GM18520 (cell line): ENCODE data around the gene WDFY2.

Source experiments
- ATAC-seq: cut with Tn5 transposase; IDR thresholded peaks from one replicate; pipeline ENCODE4 v1.9.1; 2021; ENCODE audit not compliant: unreplicated experiment

Gene WDFY2

GRCh38 chr13:51599444-51600176, 15.3 kb downstream of the WDFY2 start:
- no peak for ATAC-seq

GRCh38 chr13:51600703-51601102, 16.4 kb downstream of the WDFY2 start:
- no peak for ATAC-seq

- no peak for ATAC-seq
These were observed 17.6 kb downstream of the WDFY2 start for GRCh38 chr13:51601601-51602565.

GRCh38 chr13:51603716-51604115, 19.5 kb downstream of the WDFY2 start:
- ATAC-seq: no peak

GRCh38 chr13:51605698-51606097, 21.4 kb downstream of the WDFY2 start:
- ATAC-seq: no peak

GRCh38 chr13:51607165-51607564, 22.9 kb downstream of the WDFY2 start:
- no peak for ATAC-seq

GRCh38 chr13:51608857-51609406, 24.7 kb downstream of the WDFY2 start:
- no peak for ATAC-seq

- no peak for ATAC-seq
These were observed 28.6 kb downstream of the WDFY2 start for GRCh38 chr13:51612867-51613266.

- no peak for ATAC-seq
These were observed 29.3 kb downstream of the WDFY2 start for GRCh38 chr13:51613535-51613934.

GRCh38 chr13:51614350-51614786, 30.1 kb downstream of the WDFY2 start:
- ATAC-seq: peak; percentile 76

GRCh38 chr13:51618626-51619025, 34.4 kb downstream of the WDFY2 start:
- no peak for ATAC-seq

GRCh38 chr13:51619614-51620013, 35.4 kb downstream of the WDFY2 start:
- ATAC-seq: peak; percentile 65

- ATAC-seq: no peak
These were observed 36.1 kb downstream of the WDFY2 start for GRCh38 chr13:51620165-51620983.

GRCh38 chr13:51621602-51622001, 37.3 kb downstream of the WDFY2 start:
- ATAC-seq: no peak

GRCh38 chr13:51623473-51623872, 39.2 kb downstream of the WDFY2 start:
- no peak for ATAC-seq

GRCh38 chr13:51624207-51624606, 39.9 kb downstream of the WDFY2 start:
- ATAC-seq: no peak

- no peak for ATAC-seq
These were observed 40.6 kb downstream of the WDFY2 start for GRCh38 chr13:51624695-51625345.

- ATAC-seq: no peak
These were observed 41.5 kb downstream of the WDFY2 start for GRCh38 chr13:51625555-51626345.

- ATAC-seq: no peak
These were observed 42.5 kb downstream of the WDFY2 start for GRCh38 chr13:51626749-51627148.
